AG04450 (cell line): ENCODE data around the gene UNK. TPM values are rescaled to one million over a fixed set of nuclear protein-coding genes. Genes with fewer than 3 reads are reported as not detected.

Source experiments
- CTCF ChIA-PET: fragments of 300-600, 350-600 bp; formaldehyde crosslinking; extraction: SDS; loops from one replicate; lab custom pipeline; 2022; ENCODE audit warnings: antibody characterized with exemption, inconsistent platforms; lab: Charles Lee
- POLR2A ChIA-PET: fragments of 350-600 bp; formaldehyde crosslinking; extraction: SDS; loops from one replicate; lab custom pipeline; 2021; ENCODE audit warnings: antibody characterized with exemption, inconsistent platforms; lab: Yijun Ruan, JAX
- DNase-seq: peaks from one replicate; pipeline ENCODE4 v3.0.0-alpha.2; 2011; ENCODE audit warnings: low read depth, low spot score
- H3K27ac ChIP-seq: one replicate; pipeline ENCODE4 v1.5.1; 2012; ENCODE audit warnings: low read depth, low read length, control low read depth
- H3K27me3 ChIP-seq: one replicate; pipeline ENCODE4 v1.6.0; 2012; ENCODE audit warnings: low read length; ENCODE audit not compliant: control insufficient read depth, insufficient read depth
- H3K4me3 ChIP-seq: 2 replicates; pipeline ENCODE4 v1.5.1; 2011; ENCODE audit warnings: mild to moderate bottlenecking, low read depth, low read length, control low read depth
- H3K9me3 ChIP-seq: 2 replicates; pipeline ENCODE4 v1.5.1; 2012; ENCODE audit warnings: low read length; ENCODE audit not compliant: control insufficient read depth, insufficient read depth
- CTCF ChIP-seq: IDR thresholded peaks from 2 replicates; pipeline ENCODE4 v1.5.1; 2011; ENCODE audit warnings: low read depth, low read length, control low read depth, inconsistent platforms
- polyA plus RNA-seq: library from polyadenylated mRNA; depleted of rRNA; stranded (reverse); fragments of >200 nt; gene quantifications from 2 replicates; pipeline ENCODE4 v1.2.3, GENCODE V29; 2011

UNK gene
- polyA plus RNA-seq, 1 experiment: 11.4 TPM

- Histone ChIP-seq H3K27me3 (no peaks in the 10 kb centered on the region), H3K9me3 (no peaks in the 10 kb centered on the region; the same call in 1 of the 2 replicates), H3K27ac (no peak overlapping the region), H3K4me3 (no peak overlapping the region)
- no peak for TF ChIP-seq CTCF
- POLR2A ChIA-PET: interaction anchor here (0.6 to 1.8 kb wide), 2 partner anchors 52 to 68 kb away, joined by 4 to 10 read pairs; a partner anchor contains a TSS
- CTCF ChIA-PET: no interaction called here
- no peak for DNase-seq
These were observed 47.6 kb downstream of the UNK start for GRCh38 chr17:75832164-75832651.

GRCh38 chr17:75832652-75833400 lies 48.2 kb downstream of the UNK start:
- ChIA-PET POLR2A (interaction anchor here (0.6 to 1.8 kb wide), 2 partner anchors 53 to 67 kb away, joined by 4 to 10 read pairs; a partner anchor contains a TSS), CTCF (interaction anchor here (0.6 to 1.0 kb wide), 2 partner anchors 13 to 474 kb away, joined by 4 to 8 read pairs; no protein-coding TSS in a partner anchor)
- no peak for TF ChIP-seq CTCF
- Histone ChIP-seq H3K9me3 (no peaks in the 10 kb centered on the region; the same call in 1 of the 2 replicates), H3K4me3 (no peak overlapping the region), H3K27ac (no peak overlapping the region), H3K27me3 (no peaks in the 10 kb centered on the region)
- no peak for DNase-seq

- no peaks in the 10 kb centered on the region for H3K27me3 ChIP-seq
- CTCF ChIA-PET: no interaction called here
- DNase-seq: no peak
- POLR2A ChIA-PET: no interaction called here
- H3K4me3 ChIP-seq: no peak overlapping the region
- H3K9me3 ChIP-seq: no peaks in the 10 kb centered on the region; the same call in 1 of the 2 replicates
- no peak overlapping the region for H3K27ac ChIP-seq
- no peak for TF ChIP-seq CTCF
These were observed 49.8 kb downstream of the UNK start for GRCh38 chr17:75834279-75834920.

DNA sequence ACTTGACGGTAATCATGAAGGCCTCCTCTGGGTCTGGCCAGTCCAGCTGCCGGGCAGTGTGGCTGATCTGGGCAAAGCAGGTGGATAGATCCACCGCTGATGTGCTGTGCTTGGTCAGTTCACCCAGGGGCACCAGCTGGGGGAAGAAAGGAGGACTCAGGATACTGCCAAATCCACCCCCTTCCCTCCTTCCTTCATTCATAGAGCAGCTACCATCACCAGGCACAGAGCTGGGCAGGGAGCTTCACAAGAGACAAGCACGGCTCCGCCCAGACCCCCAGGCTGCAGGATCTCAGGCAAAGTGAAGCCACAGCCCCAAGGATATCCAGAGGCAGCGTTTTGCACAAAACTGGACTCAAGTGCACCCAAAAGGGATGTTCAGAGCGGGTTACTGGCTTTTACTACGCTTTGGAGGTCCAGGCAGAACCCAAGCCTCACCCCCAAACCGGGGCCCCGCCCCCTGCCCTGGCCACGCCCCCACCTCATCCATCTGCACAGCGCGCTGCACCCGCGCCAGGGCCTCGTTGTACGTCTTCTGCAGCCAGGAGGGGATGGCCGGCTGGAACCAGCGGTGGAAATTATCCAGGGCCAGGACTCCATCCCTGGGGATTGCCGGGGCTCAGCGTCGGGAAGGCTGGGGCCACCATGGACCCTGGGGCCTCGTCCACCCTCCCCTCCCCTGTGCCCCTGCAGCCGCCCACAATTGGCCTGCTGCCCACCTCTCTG lies 50.5 kb downstream of the UNK start:
- Histone ChIP-seq H3K27ac (no peak overlapping the region), H3K27me3 (no peaks in the 10 kb centered on the region), H3K9me3 (no peaks in the 10 kb centered on the region; the same call in 1 of the 2 replicates), H3K4me3 (no peak overlapping the region)
- ChIA-PET CTCF (no interaction called here), POLR2A (interaction anchor here (0.7 kb wide), 1 partner anchor 44 kb away, joined by 8 read pairs; the partner anchor contains the start of gene TRIM47)
- TF ChIP-seq CTCF: no peak
- DNase-seq: no peak
